ENCODE data around the gene JAM3. TPM values are rescaled to one million over a fixed set of nuclear protein-coding genes. Genes with fewer than 3 reads are reported as not detected.

The JAM3 gene
- total RNA-seq, 2 experiments from 2014 or later = 6.3 to 9.0 TPM

- H3K9me3 Mint-ChIP-seq = no peaks in the 10 kb centered on the region
- no peaks in the 10 kb centered on the region for H3K27me3 Mint-ChIP-seq
- ChIA-PET POLR2A (no interaction called here), CTCF (interaction anchor here (0.5 kb wide), 1 partner anchor 9 kb away, joined by 4 read pairs; no protein-coding TSS in a partner anchor)
- intact Hi-C loops (cut with micrococcal nuclease) = no loop called here
- no peak overlapping the region for H3K4me3 Mint-ChIP-seq
- H3K27ac Mint-ChIP-seq = no peak overlapping the region
- no peak for DNase-seq
- no peaks in the 10 kb centered on the region for H3K4me1 Mint-ChIP-seq (ENCODE audit: low read depth)
- H3K36me3 Mint-ChIP-seq = peaks cover 61% of the 10 kb centered on the region
Observed at GRCh38 chr11:134155946-134156865, 87.3 kb downstream of the JAM3 start.

GRCh38 chr11:134157451-134157850 is 88.6 kb downstream of the JAM3 start:
- Mint-ChIP-seq H3K27me3 (no peaks in the 10 kb centered on the region), H3K4me3 (no peak overlapping the region), H3K36me3 (peaks cover 61% of the 10 kb centered on the region), H3K9me3 (no peaks in the 10 kb centered on the region), H3K4me1 (ENCODE audit: low read depth) (no peaks in the 10 kb centered on the region), H3K27ac (no peak overlapping the region)
- no peak for DNase-seq
- POLR2A ChIA-PET = no interaction called here
- intact Hi-C loops (cut with micrococcal nuclease) = no loop called here
- CTCF ChIA-PET = no interaction called here

GRCh38 chr11:134158023-134158422 is 89.2 kb downstream of the JAM3 start:
- intact Hi-C loops (cut with micrococcal nuclease) = no loop called here
- no peak for DNase-seq
- POLR2A ChIA-PET = no interaction called here
- Mint-ChIP-seq H3K4me1 (ENCODE audit: low read depth) (no peaks in the 10 kb centered on the region), H3K36me3 (peaks cover 67% of the 10 kb centered on the region), H3K27ac (no peak overlapping the region), H3K4me3 (no peak overlapping the region), H3K9me3 (no peaks in the 10 kb centered on the region), H3K27me3 (no peaks in the 10 kb centered on the region)
- CTCF ChIA-PET = no interaction called here

- Mint-ChIP-seq H3K9me3 (no peaks in the 10 kb centered on the region), H3K27ac (no peak overlapping the region), H3K36me3 (peaks cover 68% of the 10 kb centered on the region), H3K4me1 (ENCODE audit: low read depth) (no peaks in the 10 kb centered on the region), H3K4me3 (no peak overlapping the region), H3K27me3 (no peaks in the 10 kb centered on the region)
- ChIA-PET POLR2A (no interaction called here), CTCF (no interaction called here)
- intact Hi-C loops (cut with micrococcal nuclease) = no loop called here
- no peak for DNase-seq
Observed at GRCh38 chr11:134159652-134160051, 90.8 kb downstream of the JAM3 start.

- Mint-ChIP-seq H3K9me3 (no peaks in the 10 kb centered on the region), H3K36me3 (peaks cover 71% of the 10 kb centered on the region), H3K4me1 (ENCODE audit: low read depth) (no peaks in the 10 kb centered on the region), H3K27ac (no peak overlapping the region), H3K27me3 (no peaks in the 10 kb centered on the region), H3K4me3 (no peak overlapping the region)
- intact Hi-C loops (cut with micrococcal nuclease) = no loop called here
- ChIA-PET CTCF (interaction anchor here (0.6 to 1.7 kb wide), 5 partner anchors 9 to 238 kb away, joined by 3 to 6 read pairs (median 4); no protein-coding TSS in a partner anchor), POLR2A (interaction anchor here (0.6 to 1.0 kb wide), 2 partner anchors 13 to 122 kb away, joined by 3 read pairs; no protein-coding TSS in a partner anchor)
- no peak for DNase-seq
Observed at GRCh38 chr11:134164490-134165370, 95.9 kb downstream of the JAM3 start.

- no peak overlapping the region for H3K4me3 Mint-ChIP-seq
- H3K27ac Mint-ChIP-seq = no peak overlapping the region
- POLR2A ChIA-PET = no interaction called here
- peaks cover 63% of the 10 kb centered on the region for H3K36me3 Mint-ChIP-seq
- no peaks in the 10 kb centered on the region for H3K27me3 Mint-ChIP-seq
- no peaks in the 10 kb centered on the region for H3K4me1 Mint-ChIP-seq (ENCODE audit: low read depth)
- H3K9me3 Mint-ChIP-seq = no peaks in the 10 kb centered on the region
- intact Hi-C loops (cut with micrococcal nuclease) = no loop called here
- no peak for DNase-seq
- CTCF ChIA-PET = interaction anchor here (0.9 kb wide), 1 partner anchor 34 kb away, joined by 3 read pairs; no protein-coding TSS in a partner anchor
Observed at GRCh38 chr11:134170177-134170918, 101.5 kb downstream of the JAM3 start.

GRCh38 chr11:134170919-134171281 is 102.0 kb downstream of the JAM3 start:
- Mint-ChIP-seq H3K36me3 (peaks cover 64% of the 10 kb centered on the region), H3K4me3 (no peak overlapping the region), H3K27me3 (no peaks in the 10 kb centered on the region), H3K4me1 (ENCODE audit: low read depth) (no peaks in the 10 kb centered on the region), H3K9me3 (no peaks in the 10 kb centered on the region), H3K27ac (no peak overlapping the region)
- ChIA-PET POLR2A (no interaction called here), CTCF (interaction anchor here (0.9 kb wide), 1 partner anchor 34 kb away, joined by 3 read pairs; no protein-coding TSS in a partner anchor)
- DNase-seq = no peak
- intact Hi-C loops (cut with micrococcal nuclease) = no loop called here

GRCh38 chr11:134171951-134172350 is 103.1 kb downstream of the JAM3 start:
- Mint-ChIP-seq H3K9me3 (no peaks in the 10 kb centered on the region), H3K4me1 (ENCODE audit: low read depth) (no peaks in the 10 kb centered on the region), H3K36me3 (peaks cover 71% of the 10 kb centered on the region), H3K4me3 (no peak overlapping the region), H3K27me3 (no peaks in the 10 kb centered on the region), H3K27ac (no peak overlapping the region)
- DNase-seq = no peak
- CTCF ChIA-PET = no interaction called here
- POLR2A ChIA-PET = no interaction called here
- intact Hi-C loops (cut with micrococcal nuclease) = no loop called here

GRCh38 chr11:134173296-134173695 is 104.4 kb downstream of the JAM3 start:
- intact Hi-C loops (cut with micrococcal nuclease) = no loop called here
- no peaks in the 10 kb centered on the region for H3K4me1 Mint-ChIP-seq (ENCODE audit: low read depth)
- CTCF ChIA-PET = no interaction called here
- DNase-seq = no peak
- no peak overlapping the region for H3K4me3 Mint-ChIP-seq
- peaks cover 64% of the 10 kb centered on the region for H3K36me3 Mint-ChIP-seq
- no peak overlapping the region for H3K27ac Mint-ChIP-seq
- H3K9me3 Mint-ChIP-seq = no peaks in the 10 kb centered on the region
- H3K27me3 Mint-ChIP-seq = no peaks in the 10 kb centered on the region
- POLR2A ChIA-PET = no interaction called here

GRCh38 chr11:134176284-134176683 is 107.4 kb downstream of the JAM3 start:
- Mint-ChIP-seq H3K4me3 (no peak overlapping the region), H3K9me3 (no peaks in the 10 kb centered on the region), H3K27ac (no peak overlapping the region), H3K4me1 (ENCODE audit: low read depth) (no peaks in the 10 kb centered on the region), H3K36me3 (peaks cover 57% of the 10 kb centered on the region), H3K27me3 (no peaks in the 10 kb centered on the region)
- DNase-seq = no peak
- intact Hi-C loops (cut with micrococcal nuclease) = no loop called here
- POLR2A ChIA-PET = interaction anchor here (0.9 kb wide), 1 partner anchor 108 kb away, joined by 3 read pairs; no protein-coding TSS in a partner anchor
- CTCF ChIA-PET = no interaction called here

- ChIA-PET CTCF (no interaction called here), POLR2A (interaction anchor here (1.0 kb wide), 1 partner anchor 10 kb away, joined by 3 read pairs; no protein-coding TSS in a partner anchor)
- H3K4me3 Mint-ChIP-seq = no peak overlapping the region
- no peaks in the 10 kb centered on the region for H3K4me1 Mint-ChIP-seq (ENCODE audit: low read depth)
- no peak overlapping the region for H3K27ac Mint-ChIP-seq
- DNase-seq = no peak
- H3K27me3 Mint-ChIP-seq = no peaks in the 10 kb centered on the region
- intact Hi-C loops (cut with micrococcal nuclease) = no loop called here
- H3K9me3 Mint-ChIP-seq = no peaks in the 10 kb centered on the region
- H3K36me3 Mint-ChIP-seq = peaks cover 50% of the 10 kb centered on the region
Observed at GRCh38 chr11:134178032-134178674, 109.3 kb downstream of the JAM3 start.
